Pancreas (tissue), 10 donors: ENCODE results near the gene CYP1A2. TPM values are rescaled to one million over a fixed set of nuclear protein-coding genes. Genes with fewer than 3 reads are reported as not detected.

ENCODE experiments used
- ATAC-seq, 4 donors: fragments of 200-7000 bp; cut with Tn5 transposase; one replicate each; pipeline versions ENCODE4 v1.8.0 to v1.9.1; 2020; ENCODE audit warnings: mild to moderate bottlenecking in 4 of 4, moderate library complexity in 4 of 4
- DNase-seq, 6 donors: peaks; one replicate each; pipeline ENCODE4 v3.0.0-alpha.2; 2020
- FAIRE-seq: peaks from 2 replicates; lab custom pipeline; 2012; peaks lifted over from hg19 to GRCh38; lab: Jason Lieb, UNC
- H3K27ac ChIP-seq, 4 donors: fragments of 200-600 bp; sonication (generic); 1 replicate in 3 of 4; 2 replicates in 1 of 4; pipeline versions ENCODE4 v1.5.0 to v1.8.0; 2020
- H3K27me3 ChIP-seq, 4 donors: fragments of 200-600 bp; one replicate each; pipeline ENCODE4 v1.8.0; 2021
- H3K36me3 ChIP-seq, 3 donors: fragments of 200-600 bp; sonication (generic) in 1 of 3; one replicate each; pipeline versions ENCODE4 v1.5.0 to v1.8.0; 2020 to 2021
- H3K4me1 ChIP-seq, 3 donors: fragments of 200-600 bp; one replicate each; pipeline ENCODE4 v1.8.0; 2021
- H3K4me3 ChIP-seq, 4 donors: fragments of 200-600 bp; sonication (generic) in 2 of 4; one replicate each; pipeline versions ENCODE4 v1.5.0 to v1.8.0; 2020 to 2021
- H3K9me3 ChIP-seq, 4 donors: fragments of 200-600 bp; one replicate each; pipeline ENCODE4 v1.8.0; 2021
- WGBS, 2 donors: extraction: QIAGEN DNeasy Blood & Tissue Kit; methylation state at CpG; one replicate each; pipeline ENCODE4 v1.1.7; 2013; 5-methylcytosine and 5-hydroxymethylcytosine counted together
- intact Hi-C, 3 donors: fragments of 100-400 bp; cut with DNase I; formaldehyde crosslinking; loops; one replicate each; pipeline versions ENCODE4 v1.11.1 to v1.14.2; 2022
- polyA plus RNA-seq, 2 donors: library from polyadenylated mRNA; stranded (reverse); fragments of 200-250 nt; gene quantifications; one replicate each; pipeline ENCODE4 v1.2.3, GENCODE V29; 2013
- total RNA-seq, 6 donors: library from RNA; stranded (reverse); fragmentation: NEBNext Ultra II Directional in 4 of 6; extraction: Animal tissue kit (Norgen Biotek cat#: 25700) in 4 of 6; gene quantifications; one replicate each; pipeline versions ENCODE4 v1.2.1 to v1.2.4, GENCODE V29; 2021 to 2023
- TF ChIP-seq, protein P1 (sequence below), 4 donors: fragments of 200-600 bp; sonication (generic) in 3 of 4; IDR thresholded peaks; one replicate each; pipeline versions ENCODE4 v1.5.0 to v1.8.0; 2021; ENCODE audit warnings: antibody characterized with exemption in 4 of 4
- donor health status: healthy with polysubstance abuse.
- donor health status: DM: no; HTN: no; CAD: no; lungs with moderate emphysema.
- donor health status: DM: no; HTN: no; CAD: no.
- donor health status: control.
- donor health status: control.
- donor health status: Bipolar disorder and iron deficiency.
- donor health status: DM: yes; HTN: yes; CAD: no.
- donor health status: DM: no; HTN: no; CAD: no.
- donor health status: DM: no; HTN: no; CAD: no.
- donor health status: DM: yes; HTN: yes; CAD: no.

CYP1A2 gene
- total and polyA plus RNA-seq, 8 donors = 0.06 TPM; not detected in 7

DNA sequence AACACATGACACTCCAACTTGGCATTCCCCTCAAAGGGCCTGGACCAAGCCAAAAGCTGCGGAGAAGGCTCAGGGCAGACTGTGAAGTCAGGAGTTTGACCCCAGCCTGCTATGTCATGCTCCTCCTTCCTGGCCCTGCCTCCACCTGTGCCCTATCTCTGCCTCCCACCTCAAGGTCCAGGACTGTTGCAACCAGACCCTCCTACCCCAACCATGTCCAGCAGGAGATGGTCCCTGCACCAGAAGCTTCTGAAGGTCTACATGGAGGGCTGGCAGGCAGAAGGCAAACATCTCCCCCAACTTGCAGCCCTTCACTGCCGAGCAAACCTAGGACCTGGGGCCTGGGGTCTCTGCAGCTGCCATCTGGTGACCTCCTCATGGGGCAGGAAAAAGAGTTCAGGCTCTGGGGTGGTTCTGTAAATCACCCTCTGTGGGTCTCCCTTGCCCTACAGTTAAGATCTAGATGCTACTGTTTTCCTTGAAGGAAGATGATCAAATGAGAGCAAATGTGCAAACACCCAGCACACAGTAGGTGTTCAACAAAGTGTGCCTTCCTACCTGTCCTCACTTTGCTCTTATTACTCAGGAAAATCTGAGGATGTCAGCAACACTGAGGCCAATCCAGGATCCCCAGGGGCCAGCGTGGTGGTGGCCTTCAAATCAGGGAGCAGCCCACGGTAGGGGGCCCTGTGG is 21.7 kb downstream of the CYP1A2 start:
- no peaks in the 10 kb centered on the region for H3K9me3 ChIP-seq
- no peak overlapping the region for H3K4me3 ChIP-seq
- WGBS, 2 donors = 39 to 55% methylated on average over 4 of the region's 4 CpGs
- no peaks in the 10 kb centered on the region for H3K27me3 ChIP-seq
- DNase-seq = peak in 1 of 6 donors; percentile 16
- no peak overlapping the region for H3K27ac ChIP-seq
- FAIRE-seq = no peak
- ATAC-seq = no peak
- no peaks in the 10 kb centered on the region for H3K36me3 ChIP-seq
- TF ChIP-seq, protein P1, sequence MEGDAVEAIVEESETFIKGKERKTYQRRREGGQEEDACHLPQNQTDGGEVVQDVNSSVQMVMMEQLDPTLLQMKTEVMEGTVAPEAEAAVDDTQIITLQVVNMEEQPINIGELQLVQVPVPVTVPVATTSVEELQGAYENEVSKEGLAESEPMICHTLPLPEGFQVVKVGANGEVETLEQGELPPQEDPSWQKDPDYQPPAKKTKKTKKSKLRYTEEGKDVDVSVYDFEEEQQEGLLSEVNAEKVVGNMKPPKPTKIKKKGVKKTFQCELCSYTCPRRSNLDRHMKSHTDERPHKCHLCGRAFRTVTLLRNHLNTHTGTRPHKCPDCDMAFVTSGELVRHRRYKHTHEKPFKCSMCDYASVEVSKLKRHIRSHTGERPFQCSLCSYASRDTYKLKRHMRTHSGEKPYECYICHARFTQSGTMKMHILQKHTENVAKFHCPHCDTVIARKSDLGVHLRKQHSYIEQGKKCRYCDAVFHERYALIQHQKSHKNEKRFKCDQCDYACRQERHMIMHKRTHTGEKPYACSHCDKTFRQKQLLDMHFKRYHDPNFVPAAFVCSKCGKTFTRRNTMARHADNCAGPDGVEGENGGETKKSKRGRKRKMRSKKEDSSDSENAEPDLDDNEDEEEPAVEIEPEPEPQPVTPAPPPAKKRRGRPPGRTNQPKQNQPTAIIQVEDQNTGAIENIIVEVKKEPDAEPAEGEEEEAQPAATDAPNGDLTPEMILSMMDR (IDR thresholded peaks at IDR 0.05) = no peak
- no peaks in the 10 kb centered on the region for H3K4me1 ChIP-seq
- intact Hi-C loops = loop anchor here (5.0 to 10.0 kb wide), 2 partner anchors 174 to 182 kb away; no protein-coding TSS in a partner anchor

DNA sequence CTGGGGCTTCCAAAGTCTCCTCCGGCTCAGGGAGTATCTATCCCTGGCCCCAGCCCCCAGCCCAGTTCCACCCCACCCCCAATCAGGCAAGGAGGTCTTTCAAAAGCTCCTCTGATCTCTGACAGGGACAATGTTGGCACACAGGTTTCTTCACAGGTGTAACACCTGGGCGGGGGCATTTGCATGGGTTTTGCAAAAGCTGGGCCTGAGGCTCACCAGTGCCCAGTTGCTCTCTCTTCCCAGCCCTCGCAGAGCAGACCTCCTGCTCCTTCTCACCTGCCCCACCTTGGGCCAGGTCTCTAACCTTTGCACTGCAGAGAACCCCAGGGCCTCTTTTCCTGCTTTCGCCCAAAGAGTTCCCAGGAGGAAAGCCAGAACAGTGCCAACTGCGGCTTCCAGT is 24.7 kb downstream of the CYP1A2 start:
- Histone ChIP-seq H3K27ac (no peak overlapping the region), H3K27me3 (no peaks in the 10 kb centered on the region), H3K36me3 (no peaks in the 10 kb centered on the region), H3K9me3 (no peaks in the 10 kb centered on the region), H3K4me3 (no peak overlapping the region), H3K4me1 (no peaks in the 10 kb centered on the region)
- intact Hi-C loops = loop anchor here (5.0 to 10.0 kb wide), 2 partner anchors 171 to 179 kb away; no protein-coding TSS in a partner anchor
- WGBS, 2 donors = 83 to 88% methylated on average over 5 of the region's 5 CpGs
- no peak for ATAC-seq
- FAIRE-seq = no peak
- TF ChIP-seq, protein P1 (IDR thresholded peaks at IDR 0.05) = no peak
- DNase-seq = no peak

DNA sequence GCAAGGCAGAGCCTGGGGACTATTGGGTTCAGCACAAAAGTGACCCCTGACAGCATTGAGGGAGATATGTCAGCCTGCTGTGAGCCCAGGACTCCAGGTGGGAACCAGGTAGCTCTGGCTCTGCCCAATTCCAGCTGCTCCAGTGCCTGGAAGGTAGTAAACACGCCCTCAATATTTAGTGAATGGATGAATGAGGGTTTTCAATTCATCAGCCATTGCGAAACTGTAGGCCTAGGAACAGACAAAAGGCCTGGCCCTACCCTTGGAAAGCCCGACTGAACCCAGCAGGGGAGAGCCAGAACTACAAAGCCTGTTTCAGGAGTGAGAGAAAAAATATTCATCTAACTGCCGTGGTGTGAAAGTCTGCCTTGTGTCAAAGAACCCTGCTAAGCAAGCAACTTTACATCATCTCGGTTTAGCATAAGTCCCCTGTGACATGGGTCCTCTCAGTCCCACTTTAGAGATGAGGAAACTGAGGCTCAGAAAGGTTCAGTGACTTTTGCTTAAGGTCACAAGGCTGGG is 25.1 kb downstream of the CYP1A2 start:
- 64 to 72% methylated on average over 5 of the region's 5 CpGs for WGBS, 2 donors
- no peak overlapping the region for H3K27ac ChIP-seq
- intact Hi-C loops = loop anchor here (5.0 to 10.0 kb wide), 2 partner anchors 171 to 179 kb away; no protein-coding TSS in a partner anchor
- ATAC-seq (no peak), DNase-seq (no peak), FAIRE-seq (no peak)
- TF ChIP-seq, protein P1 (IDR thresholded peaks at IDR 0.05) = no peak
- no peaks in the 10 kb centered on the region for H3K4me1 ChIP-seq
- H3K4me3 ChIP-seq = no peak overlapping the region
- no peaks in the 10 kb centered on the region for H3K9me3 ChIP-seq
- H3K27me3 ChIP-seq = no peaks in the 10 kb centered on the region
- no peaks in the 10 kb centered on the region for H3K36me3 ChIP-seq

DNA sequence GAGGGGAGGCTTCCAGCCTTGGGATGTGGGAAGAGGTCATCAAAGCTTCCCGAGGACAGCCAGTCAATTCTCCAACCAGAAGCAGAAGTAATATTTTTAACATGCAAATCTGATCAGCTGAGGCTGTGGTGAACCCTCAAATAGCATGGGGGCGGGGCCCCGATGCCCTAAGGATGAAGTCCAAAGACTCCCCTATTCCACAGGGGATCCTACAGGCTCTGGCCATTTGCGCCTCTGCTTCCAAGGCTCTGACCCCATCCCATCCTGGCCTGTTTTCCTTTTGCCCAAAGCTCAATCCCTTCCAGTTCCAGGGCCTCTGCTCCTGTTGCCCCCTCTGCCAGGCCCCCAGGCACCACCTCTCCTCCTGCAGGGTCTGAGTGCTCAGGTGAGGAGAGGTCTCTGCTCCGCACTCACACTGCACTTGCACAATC is 26.5 kb downstream of the CYP1A2 start:
- FAIRE-seq = no peak
- WGBS, 2 donors = 74 to 81% methylated on average over 5 of the region's 5 CpGs
- intact Hi-C loops = loop anchor here in 1 of 3 donors (10.0 kb wide), 1 partner anchor 170 kb away; no protein-coding TSS in a partner anchor

More for the DNA sequence above, 26.5 kb downstream of the CYP1A2 start:
- TF ChIP-seq, protein P1 (IDR thresholded peaks at IDR 0.05) = no peak
- H3K27me3 ChIP-seq = no peaks in the 10 kb centered on the region
- DNase-seq (no peak), ATAC-seq (no peak)
- no peak overlapping the region for H3K4me3 ChIP-seq
- no peaks in the 10 kb centered on the region for H3K36me3 ChIP-seq
- no peaks in the 10 kb centered on the region for H3K9me3 ChIP-seq
- peaks cover 0 to 5% (median 0%) of the 10 kb centered on the region in 3 donors for H3K4me1 ChIP-seq
- H3K27ac ChIP-seq = no peak overlapping the region
